C1 segment of cervical spinal cord (tissue), 14 donors: Measurements from ENCODE around the gene AKAP13.
A peak's percentile ranks its signal among the peaks of the same experiment; 100 is the strongest.

Experiments used
- DNase-seq, 14 donors: peaks; one replicate each; lab custom pipeline; 2025; lab: John Stamatoyannopoulos, UW

Gene AKAP13

GRCh38 chr15:85499371-85499887 lies 119.0 kb downstream of the AKAP13 start:
- no peak for DNase-seq

GRCh38 chr15:85500060-85500708 lies 119.8 kb downstream of the AKAP13 start:
- DNase-seq = no peak

GRCh38 chr15:85500729-85501128 lies 120.3 kb downstream of the AKAP13 start:
- no peak for DNase-seq

GRCh38 chr15:85501574-85501973 lies 121.2 kb downstream of the AKAP13 start:
- no peak for DNase-seq

GRCh38 chr15:85503151-85503799 lies 122.9 kb downstream of the AKAP13 start:
- DNase-seq = no peak

- DNase-seq = peak in 1 of 14 donors; percentile 12
Observed at GRCh38 chr15:85504749-85505676, 124.6 kb downstream of the AKAP13 start.

- DNase-seq = no peak
Observed at GRCh38 chr15:85507114-85507513, 126.7 kb downstream of the AKAP13 start.

GRCh38 chr15:85509973-85510372 lies 129.6 kb downstream of the AKAP13 start:
- no peak for DNase-seq

GRCh38 chr15:85514413-85514812 lies 134.0 kb downstream of the AKAP13 start:
- no peak for DNase-seq

- no peak for DNase-seq
Observed at GRCh38 chr15:85515212-85515611, 134.8 kb downstream of the AKAP13 start.

- DNase-seq = no peak
Observed at GRCh38 chr15:85517086-85517485, 136.7 kb downstream of the AKAP13 start.

- DNase-seq = no peak
Observed at GRCh38 chr15:85518979-85519761, 138.8 kb downstream of the AKAP13 start.

- DNase-seq = no peak
Observed at GRCh38 chr15:85520650-85521049, 140.2 kb downstream of the AKAP13 start.

GRCh38 chr15:85523530-85523929 lies 143.1 kb downstream of the AKAP13 start:
- no peak for DNase-seq

GRCh38 chr15:85525755-85526154 lies 145.4 kb downstream of the AKAP13 start:
- no peak for DNase-seq

GRCh38 chr15:85527895-85528294 lies 147.5 kb downstream of the AKAP13 start:
- DNase-seq = no peak

- DNase-seq = no peak
Observed at GRCh38 chr15:85530079-85530478, 149.7 kb downstream of the AKAP13 start.

GRCh38 chr15:85531083-85531482 lies 150.7 kb downstream of the AKAP13 start:
- DNase-seq = no peak

- DNase-seq = no peak
Observed at GRCh38 chr15:85532689-85533088, 152.3 kb downstream of the AKAP13 start.

- no peak for DNase-seq
Observed at GRCh38 chr15:85534031-85534430, 153.6 kb downstream of the AKAP13 start.
